Activated CD8-positive, alpha-beta memory T cell treated with anti-CD3 and anti-CD28 coated beads for 1 hour (primary cell): ENCODE data around the gene EFNA3.

Experiments used
- DNase-seq, 2 donors: peaks; one replicate each; pipeline ENCODE4 v3.0.0-alpha.2; 2020; ENCODE audit warnings: low read depth in 1 of 2; ENCODE audit errors: extremely low read depth in 1 of 2

Gene EFNA3

GRCh38 chr1:155048449-155049334 lies 29.9 kb upstream of the EFNA3 start:
- DNase-seq, result no peak

GRCh38 chr1:155049651-155050559 lies 28.7 kb upstream of the EFNA3 start:
- DNase-seq, result no peak

DNA sequence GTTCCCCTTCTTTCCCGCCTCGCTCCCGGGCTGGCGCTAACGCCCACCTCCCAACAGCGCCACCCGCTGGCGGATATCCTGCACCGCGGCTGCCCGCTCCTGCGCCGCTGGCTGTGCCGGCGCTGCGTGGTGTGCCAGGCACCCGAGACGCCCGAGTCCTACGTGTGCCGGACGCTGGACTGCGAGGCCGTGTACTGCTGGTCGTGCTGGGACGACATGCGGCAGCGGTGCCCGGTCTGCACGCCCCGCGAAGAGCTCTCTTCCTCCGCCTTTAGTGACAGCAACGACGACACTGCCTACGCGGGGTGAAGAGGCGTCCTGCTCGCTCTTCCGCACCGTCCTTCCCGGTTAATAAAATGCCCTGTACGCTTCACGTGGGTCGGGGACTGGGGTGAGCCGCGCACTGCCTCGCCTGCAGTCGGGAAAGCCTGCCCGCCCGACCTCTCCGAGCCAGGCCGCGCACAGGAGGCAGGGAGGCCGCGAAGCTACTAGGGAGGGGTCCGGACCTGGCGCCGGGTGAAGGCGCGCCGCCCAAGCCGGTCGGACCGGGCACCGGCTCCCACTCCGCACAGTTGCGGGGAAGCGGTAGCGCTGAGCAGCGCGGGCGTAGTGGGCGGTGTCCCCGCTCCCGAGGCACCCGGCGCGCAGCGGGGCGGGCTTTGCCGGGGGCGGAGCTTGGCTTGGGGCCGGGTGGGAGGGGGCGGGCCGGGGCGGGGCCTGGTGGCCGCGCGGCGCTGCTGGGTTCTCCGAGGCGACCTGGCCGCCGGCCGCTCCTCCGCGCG lies 27.9 kb upstream of the EFNA3 start, which contains the start of gene ADAM15:
Gene ADAM15 (plus strand): TSS at position 757 of the 782 bp plus-strand sequence. CDS start 71 bp downstream, outside the sequence.
- peak in 1 of 2 donors; percentile 73 for DNase-seq

- no peak for DNase-seq
These were observed 27.3 kb upstream of the EFNA3 start for GRCh38 chr1:155051342-155051776.

DNA sequence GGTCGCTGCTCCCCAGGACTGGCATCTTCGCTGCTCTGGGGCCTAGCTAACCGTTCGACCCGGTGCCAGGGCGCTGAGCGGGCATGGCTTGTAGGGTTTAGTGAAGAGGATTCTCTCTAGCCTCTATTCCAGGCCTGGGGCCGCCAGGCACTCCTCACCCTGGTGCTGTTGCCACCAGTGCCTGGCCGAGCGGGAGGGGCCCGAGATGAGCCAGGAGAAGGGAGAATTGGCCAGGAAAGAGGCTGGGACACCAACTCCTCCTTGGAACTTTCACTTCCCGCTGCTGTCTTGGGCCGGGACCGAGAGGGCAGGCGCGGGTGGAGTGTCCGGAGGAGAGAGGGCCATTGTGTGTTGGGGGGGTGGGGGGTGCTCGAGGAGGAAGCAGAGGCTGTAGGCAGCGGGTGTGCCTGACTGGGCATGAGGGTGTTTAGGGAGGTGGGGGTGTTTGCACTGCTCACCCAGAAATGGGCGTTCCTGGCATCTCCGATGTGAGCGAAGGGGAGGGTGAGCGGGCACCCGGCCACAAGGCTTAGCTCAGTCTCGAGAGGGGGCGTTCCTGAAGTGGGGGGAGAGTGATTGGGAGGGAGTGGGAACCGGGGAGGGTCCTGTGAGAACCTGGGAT lies 26.7 kb upstream of the EFNA3 start:
- peak in 1 of 2 donors; percentile 10 for DNase-seq

DNA sequence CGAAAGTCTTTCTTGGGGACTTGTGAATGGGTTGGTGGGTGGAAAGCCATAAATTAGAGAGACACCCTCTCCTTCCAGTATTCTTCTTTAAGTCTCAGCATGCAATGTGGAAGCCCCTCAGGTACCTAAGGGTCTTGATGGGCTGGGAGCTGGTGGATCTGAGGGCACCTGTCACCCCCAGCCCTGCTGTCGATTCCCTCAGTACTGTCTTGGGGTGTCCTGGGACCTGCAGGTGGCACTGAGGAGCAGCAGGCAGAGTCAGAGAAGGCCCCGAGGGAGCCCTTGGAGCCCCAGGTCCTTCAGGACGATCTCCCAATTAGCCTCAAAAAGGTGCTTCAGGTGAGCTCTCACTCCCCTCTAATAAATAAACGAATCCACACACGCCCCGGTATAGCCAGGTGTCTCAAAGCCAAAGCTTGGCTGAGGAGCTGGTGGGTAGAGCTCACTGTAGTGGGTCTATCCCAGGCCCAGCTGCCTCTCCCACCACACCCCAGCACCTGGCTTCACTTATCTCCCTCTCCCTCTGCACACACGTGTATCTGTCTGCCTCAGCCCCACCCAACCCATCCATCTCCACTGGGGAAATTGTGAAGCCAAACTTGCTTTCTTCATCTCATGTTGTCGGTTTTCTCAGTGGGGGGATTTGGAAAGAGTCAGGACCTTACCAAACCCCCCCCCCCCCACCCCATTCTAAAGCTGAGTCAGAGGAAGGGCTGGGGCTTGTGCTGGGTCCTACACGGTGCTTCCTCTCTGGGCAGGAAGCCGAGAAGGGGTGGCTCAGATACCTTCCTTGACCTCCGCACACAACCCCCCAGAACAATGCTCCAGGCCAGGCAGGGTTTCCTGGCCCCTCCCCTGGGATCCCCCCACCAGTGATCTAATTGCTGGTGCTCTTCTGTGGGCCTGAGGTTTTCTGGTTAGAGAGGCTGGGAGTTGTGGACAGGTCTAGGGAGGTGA lies 25.9 kb upstream of the EFNA3 start:
- no peak for DNase-seq

GRCh38 chr1:155053531-155054105 lies 25.0 kb upstream of the EFNA3 start:
- DNase-seq, result no peak

GRCh38 chr1:155057104-155057503 lies 21.5 kb upstream of the EFNA3 start:
- no peak for DNase-seq

DNA sequence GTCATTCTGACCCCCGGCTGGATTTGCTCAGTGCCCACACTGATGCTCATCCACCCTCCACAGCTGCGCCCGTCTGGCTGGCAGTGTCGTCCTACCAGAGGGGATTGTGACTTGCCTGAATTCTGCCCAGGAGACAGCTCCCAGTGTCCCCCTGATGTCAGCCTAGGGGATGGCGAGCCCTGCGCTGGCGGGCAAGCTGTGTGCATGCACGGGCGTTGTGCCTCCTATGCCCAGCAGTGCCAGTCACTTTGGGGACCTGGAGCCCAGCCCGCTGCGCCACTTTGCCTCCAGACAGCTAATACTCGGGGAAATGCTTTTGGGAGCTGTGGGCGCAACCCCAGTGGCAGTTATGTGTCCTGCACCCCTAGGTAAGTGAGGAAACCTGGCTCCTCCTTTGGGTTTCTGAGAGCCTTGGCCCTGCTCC lies 20.8 kb upstream of the EFNA3 start:
- DNase-seq, result no peak

DNA sequence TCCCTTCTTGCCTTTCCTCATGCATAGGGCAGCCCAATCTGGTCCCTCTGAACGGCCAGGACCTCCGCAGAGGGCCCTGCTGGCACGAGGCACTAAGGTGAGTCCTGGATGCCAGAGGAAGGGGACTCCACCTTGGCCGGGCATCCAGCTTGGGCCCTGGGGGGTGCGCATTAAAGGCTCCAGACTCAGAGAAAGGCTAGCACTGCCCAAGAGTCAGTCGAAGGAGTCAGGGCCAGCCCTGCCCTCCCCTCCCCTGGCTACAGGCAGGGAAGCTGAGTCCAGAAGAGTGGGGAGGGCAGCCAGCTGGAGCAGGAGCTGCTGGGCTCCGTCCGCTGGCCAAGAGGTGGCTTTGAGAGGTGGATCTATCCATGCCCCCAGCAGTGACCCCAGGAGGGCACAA lies 17.9 kb upstream of the EFNA3 start:
- DNase-seq, result no peak

- DNase-seq, result peak; percentile 91 to 94
These were observed 17.1 kb upstream of the EFNA3 start for GRCh38 chr1:155061381-155062150.

DNA sequence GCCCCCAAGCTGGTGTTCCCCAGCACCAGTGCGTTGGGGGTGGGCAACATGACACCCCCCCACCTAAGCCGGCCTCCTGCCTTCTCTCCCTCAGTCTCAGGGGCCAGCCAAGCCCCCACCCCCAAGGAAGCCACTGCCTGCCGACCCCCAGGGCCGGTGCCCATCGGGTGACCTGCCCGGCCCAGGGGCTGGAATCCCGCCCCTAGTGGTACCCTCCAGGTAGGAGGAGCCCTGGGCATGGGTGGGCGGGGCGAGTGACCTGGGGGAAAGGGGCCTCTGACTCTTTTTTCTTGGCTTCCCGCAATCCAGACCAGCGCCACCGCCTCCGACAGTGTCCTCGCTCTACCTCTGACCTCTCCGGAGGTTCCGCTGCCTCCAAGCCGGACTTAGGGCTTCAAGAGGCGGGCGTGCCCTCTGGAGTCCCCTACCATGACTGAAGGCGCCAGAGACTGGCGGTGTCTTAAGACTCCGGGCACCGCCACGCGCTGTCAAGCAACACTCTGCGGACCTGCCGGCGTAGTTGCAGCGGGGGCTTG lies 16.4 kb upstream of the EFNA3 start:
- no peak for DNase-seq

- DNase-seq, result peak in 1 of 2 donors; percentile 63
These were observed 15.8 kb upstream of the EFNA3 start for GRCh38 chr1:155062702-155063411.

- peak; percentile 57 to 70 for DNase-seq
These were observed 15.0 kb upstream of the EFNA3 start, which contains the start of gene EFNA4 for GRCh38 chr1:155063550-155064110. Gene EFNA4 (plus strand): TSS chr1:155063740. CDS start chr1:155063824, 84 bp downstream.

DNA sequence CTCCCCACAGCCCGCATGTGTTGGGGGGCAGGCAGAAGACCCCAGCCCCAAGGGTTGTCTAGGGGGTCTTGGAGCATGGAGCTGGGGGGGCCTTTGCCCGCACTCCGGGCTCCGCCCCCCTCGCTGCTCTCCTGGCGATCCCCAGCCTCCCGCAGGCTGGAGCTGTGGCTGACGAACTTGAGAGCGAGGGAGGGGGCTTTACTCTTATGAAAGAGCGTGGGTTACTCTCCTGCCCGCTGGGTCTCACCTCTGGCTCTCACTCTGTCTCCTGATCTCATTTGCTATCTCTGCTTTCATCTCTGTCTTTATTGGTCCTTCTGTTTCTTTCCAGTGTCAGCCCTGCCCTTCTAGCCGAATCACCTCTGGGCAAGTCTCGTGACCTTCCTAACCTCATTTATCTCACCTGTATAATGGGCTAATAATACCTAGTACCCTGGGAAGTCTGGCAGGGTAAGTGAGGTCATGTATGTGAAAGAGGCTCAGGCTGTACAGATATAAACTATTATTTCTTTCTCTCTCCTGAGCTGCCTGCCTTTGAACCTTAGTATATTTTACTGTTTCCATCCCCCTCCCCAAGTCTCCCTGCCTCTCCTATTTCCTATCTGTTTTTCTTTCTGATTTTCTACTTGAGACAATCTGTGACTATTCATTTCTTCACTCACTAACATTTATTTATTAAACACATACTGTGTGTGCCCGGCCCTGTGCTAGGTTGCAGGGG lies 14.4 kb upstream of the EFNA3 start:
- no peak for DNase-seq

DNA sequence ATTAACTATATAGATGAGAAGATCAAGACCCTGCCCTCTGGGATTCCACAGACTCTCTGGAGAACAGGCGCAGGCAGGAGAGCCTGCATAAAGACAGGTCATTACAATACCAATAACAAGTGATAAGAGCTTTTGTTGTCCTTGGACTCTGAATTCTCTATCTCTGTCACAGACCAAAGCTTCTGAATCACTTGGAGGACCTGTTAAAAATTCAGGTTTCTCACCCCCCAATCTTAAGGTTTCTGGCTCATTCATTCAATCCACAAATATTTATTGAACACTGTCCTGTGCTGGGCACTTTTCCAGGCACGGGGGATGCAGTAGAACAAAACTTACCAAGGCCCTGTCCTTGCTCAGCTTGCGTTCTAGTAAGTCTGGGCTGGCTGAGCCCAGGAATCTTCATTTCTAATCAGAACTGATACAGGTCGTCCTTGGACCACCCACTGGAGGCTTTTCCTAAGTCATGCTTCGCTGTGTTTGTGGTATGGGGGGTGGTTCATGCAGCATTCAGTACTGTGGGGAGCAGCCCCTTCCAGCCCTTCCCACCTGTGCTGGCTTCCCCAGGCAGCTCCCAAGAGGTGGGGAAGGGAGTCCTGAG lies 13.7 kb upstream of the EFNA3 start:
- DNase-seq, result no peak
